Endothelial cell of umbilical vein (primary cell): ENCODE measurements around the gene GFPT2. TPM values are rescaled to one million over a fixed set of nuclear protein-coding genes. Genes with fewer than 3 reads are reported as not detected.

Experiments used
- BruUV-seq: library from RNA; stranded (reverse); fragments of 400-500 nt; replicated peaks from 2 replicates; lab custom pipeline; 2021; lab: Mats Ljungman, UMichigan
- CTCF ChIA-PET: fragments of 300-600, 350-600 bp; sonication (Branson Sonifier 250); formaldehyde crosslinking; loops from one replicate; lab custom pipeline; 2021; ENCODE audit warnings: antibody characterized with exemption, inconsistent platforms; lab: Charles Lee
- POLR2A ChIA-PET: fragments of 300-600, 350-600 bp; sonication (Branson Sonifier 250); formaldehyde crosslinking; loops from one replicate; lab custom pipeline; 2021; ENCODE audit warnings: antibody characterized with exemption, inconsistent platforms; lab: Charles Lee
- DNase-seq: peaks from one replicate; pipeline ENCODE4 v3.0.0-alpha.2; 2011; ENCODE audit warnings: low read depth, low spot score
- FAIRE-seq: peaks from 2 replicates; lab custom pipeline; 2011; peaks lifted over from hg19 to GRCh38; lab: Jason Lieb, UNC
- H2AFZ ChIP-seq: 2 replicates; pipeline ENCODE4 v1.6.0; 2012; ENCODE audit warnings: low read depth, low read length, control low read depth, inconsistent platforms
- H3K27ac ChIP-seq: 2 replicates; pipeline ENCODE4 v1.5.1; 2011; ENCODE audit warnings: low read depth, mild to moderate bottlenecking, control low read depth, low read length, moderate library complexity; ENCODE audit not compliant: insufficient read depth
- H3K27me3 ChIP-seq, 2 experiments: 2 replicates each; pipeline versions ENCODE4 v1.6.0 to v1.6.1; 2011; ENCODE audit warnings: low read length in 2 of 2, mixed read lengths in 1 of 2; ENCODE audit not compliant: control insufficient read depth in 2 of 2, insufficient read depth in 2 of 2
- H3K36me3 ChIP-seq, 2 experiments: 2 replicates in 1 of 2; 3 replicates in 1 of 2; pipeline ENCODE4 v1.5.1; 2011; ENCODE audit warnings: low read length in 2 of 2, mild to moderate bottlenecking in 1 of 2, moderate library complexity in 1 of 2; ENCODE audit not compliant: control insufficient read depth in 2 of 2, insufficient read depth in 2 of 2; ENCODE audit errors: extremely low read depth in 1 of 2
- H3K4me1 ChIP-seq: 3 replicates; pipeline ENCODE4 v1.5.1; 2011; ENCODE audit warnings: mild to moderate bottlenecking, low read length; ENCODE audit not compliant: control insufficient read depth, insufficient read depth; ENCODE audit errors: extremely low read depth
- H3K4me2 ChIP-seq: 2 replicates; pipeline ENCODE4 v1.6.1; 2011; ENCODE audit warnings: low read length, control low read depth, mixed read lengths; ENCODE audit not compliant: insufficient read depth
- H3K4me3 ChIP-seq, 3 experiments: fragments of 200-600 bp in 1 of 3; sonication (generic), shearing (Covaris generic) in 1 of 3; replicated peaks in 1 of 3; 2 replicates each; pipeline ENCODE4 v1.5.1; 2011 to 2016; ENCODE audit warnings: control low read depth in 3 of 3, low read length in 3 of 3, mild to moderate bottlenecking in 2 of 3, inconsistent platforms in 1 of 3, low read depth in 1 of 3, moderate library complexity in 1 of 3; ENCODE audit not compliant: insufficient read depth in 1 of 3
- H3K79me2 ChIP-seq: 2 replicates; pipeline ENCODE4 v1.6.0; 2012; ENCODE audit warnings: low read length, inconsistent platforms; ENCODE audit not compliant: control insufficient read depth, insufficient read depth
- H3K9ac ChIP-seq: replicated peaks from 2 replicates; pipeline ENCODE3; 2011; ENCODE audit warnings: low read length, control low read depth; ENCODE audit not compliant: insufficient read depth; ENCODE audit errors: extremely low read depth
- H3K9me1 ChIP-seq: replicated peaks from 3 replicates; pipeline ENCODE4 v1.6.0; 2011; ENCODE audit warnings: mild to moderate bottlenecking, low read length; ENCODE audit not compliant: control insufficient read depth, insufficient read depth; ENCODE audit errors: extremely low read depth
- H3K9me3 ChIP-seq: replicated peaks from 2 replicates; pipeline ENCODE4 v1.5.1; 2012; ENCODE audit warnings: low read length, inconsistent platforms; ENCODE audit not compliant: control insufficient read depth, insufficient read depth
- H4K20me1 ChIP-seq: replicated peaks from 2 replicates; pipeline ENCODE3; 2011; ENCODE audit warnings: mild to moderate bottlenecking, low read length; ENCODE audit not compliant: control insufficient read depth, insufficient read depth; ENCODE audit errors: extremely low read depth
- EZH2 ChIP-seq: IDR thresholded peaks from 2 replicates; pipeline ENCODE4 v1.6.1; 2012; ENCODE audit warnings: borderline replicate concordance, low read depth, mild to moderate bottlenecking, moderate library complexity, low read length, inconsistent platforms; ENCODE audit not compliant: severe bottlenecking
- FOS ChIP-seq: IDR thresholded peaks from 2 replicates; pipeline ENCODE4 v1.6.1; 2011; ENCODE audit warnings: mild to moderate bottlenecking, low read length, moderate library complexity, borderline replicate concordance; ENCODE audit not compliant: insufficient read depth
- GATA2 ChIP-seq: IDR thresholded peaks from 2 replicates; pipeline ENCODE4 v1.7.0; 2011; ENCODE audit warnings: low read depth, mild to moderate bottlenecking, moderate library complexity, mixed read lengths, low read length; ENCODE audit not compliant: insufficient read length, insufficient read depth
- JUN ChIP-seq: IDR thresholded peaks from 2 replicates; pipeline ENCODE4 v1.6.1; 2011; ENCODE audit warnings: borderline replicate concordance, low read depth; ENCODE audit not compliant: insufficient read length, insufficient read depth
- MYC ChIP-seq: IDR thresholded peaks from one replicate; pipeline ENCODE4 v1.6.1; 2011; ENCODE audit warnings: mild to moderate bottlenecking, low read depth, low read length
- POLR2A ChIP-seq: IDR thresholded peaks from 2 replicates; pipeline ENCODE4 v1.6.1; 2012; ENCODE audit warnings: low read depth, mild to moderate bottlenecking, control low read depth, low read length
- POLR2AphosphoS5 ChIP-seq: IDR thresholded peaks from 2 replicates; pipeline ENCODE4 v1.6.1; 2012; ENCODE audit warnings: low read depth, mild to moderate bottlenecking, control low read depth, low read length, moderate library complexity; ENCODE audit not compliant: insufficient read depth
- dilution Hi-C: fragments of 300-500 bp; cut with MboI; formaldehyde crosslinking; loops from one replicate; pipeline ENCODE4 v1.15.0; 2019; ENCODE audit warnings: low sequenced_read_pairs; ENCODE audit not compliant: extremely low pct_ligation_motif_present
- intact Hi-C: fragments of 100-400 bp; cut with micrococcal nuclease; formaldehyde crosslinking; loops from one replicate; pipeline ENCODE4 v1.10.0; 2022
- polyA plus RNA-seq, 4 experiments: library from polyadenylated mRNA; depleted of rRNA in 3 of 4; stranded (reverse) in 3 of 4; unstranded in 1 of 4; fragments of >200 nt; gene quantifications; 2 replicates each; pipeline versions ENCODE4 v1.2.1 to v1.2.3, GENCODE V29; 2011 to 2012; ENCODE audit warnings: missing spikeins in 1 of 4
- total RNA-seq: library from RNA; stranded (reverse); gene quantifications from 2 replicates; pipeline ENCODE4 v1.2.3, GENCODE V29; 2021
- TF ChIP-seq, protein P1 (sequence below): IDR thresholded peaks from 2 replicates; pipeline ENCODE4 v1.6.1; 2011; ENCODE audit not compliant: insufficient read depth, insufficient read length
- TF ChIP-seq, protein P2 (sequence below), 2 donors: IDR thresholded peaks; 1 replicate in 1 of 2; 2 replicates in 1 of 2; pipeline ENCODE4 v1.5.1; 2011; ENCODE audit warnings: low read length in 2 of 2, mild to moderate bottlenecking in 2 of 2, moderate library complexity in 2 of 2, control low read depth in 1 of 2, inconsistent platforms in 1 of 2, low read depth in 1 of 2; ENCODE audit not compliant: insufficient read depth in 1 of 2; ENCODE audit errors: extremely low read depth in 1 of 2

GFPT2 gene
- total and polyA plus RNA-seq, 2 donors (not counting 3 experiments of a cell fraction or from before 2014, with no cell fraction given): 4.3 to 4.5 TPM

DNA sequence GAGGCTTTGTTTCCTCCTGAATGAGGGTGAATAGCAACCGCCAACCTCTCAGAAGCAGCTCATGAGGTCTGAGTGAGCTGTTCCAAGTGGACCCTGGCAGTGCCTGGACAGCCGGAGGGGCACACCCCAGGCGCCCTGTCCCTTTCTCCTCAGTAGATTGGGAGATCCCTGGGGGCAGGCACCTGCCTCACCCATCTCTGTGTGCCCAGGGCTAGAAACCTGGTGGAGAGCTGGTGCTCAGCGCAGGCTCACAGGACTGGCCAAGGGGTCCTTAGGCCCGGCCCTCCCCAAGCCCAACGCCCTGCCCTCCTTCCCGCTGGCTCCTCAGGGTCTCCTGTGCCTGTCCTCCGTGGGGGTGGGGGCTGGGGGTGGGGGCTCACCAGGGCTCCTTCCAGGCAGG lies 46.3 kb downstream of the GFPT2 start:
- H4K20me1 ChIP-seq: no peaks in the 10 kb centered on the region
- intact Hi-C loops (no loop called here), dilution Hi-C loops (no loop called here)
- FAIRE-seq: no peak
- H3K9me1 ChIP-seq: no peaks in the 10 kb centered on the region
- no peaks in the 10 kb centered on the region for H3K27me3 ChIP-seq
- no peak overlapping the region for H3K4me3 ChIP-seq
- H2AFZ ChIP-seq: no peak overlapping the region
- no peak for DNase-seq
- no peak overlapping the region for H3K4me2 ChIP-seq
- ChIA-PET POLR2A (no interaction called here), CTCF (interaction anchor here (1.7 kb wide), 1 partner anchor 13 kb away, joined by 5 read pairs; no protein-coding TSS in a partner anchor)
- TF ChIP-seq FOS (no peak), POLR2A (no peak), GATA2 (no peak)
- TF ChIP-seq, protein P1, sequence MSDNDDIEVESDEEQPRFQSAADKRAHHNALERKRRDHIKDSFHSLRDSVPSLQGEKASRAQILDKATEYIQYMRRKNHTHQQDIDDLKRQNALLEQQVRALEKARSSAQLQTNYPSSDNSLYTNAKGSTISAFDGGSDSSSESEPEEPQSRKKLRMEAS: no peak
- TF ChIP-seq, protein P2, sequence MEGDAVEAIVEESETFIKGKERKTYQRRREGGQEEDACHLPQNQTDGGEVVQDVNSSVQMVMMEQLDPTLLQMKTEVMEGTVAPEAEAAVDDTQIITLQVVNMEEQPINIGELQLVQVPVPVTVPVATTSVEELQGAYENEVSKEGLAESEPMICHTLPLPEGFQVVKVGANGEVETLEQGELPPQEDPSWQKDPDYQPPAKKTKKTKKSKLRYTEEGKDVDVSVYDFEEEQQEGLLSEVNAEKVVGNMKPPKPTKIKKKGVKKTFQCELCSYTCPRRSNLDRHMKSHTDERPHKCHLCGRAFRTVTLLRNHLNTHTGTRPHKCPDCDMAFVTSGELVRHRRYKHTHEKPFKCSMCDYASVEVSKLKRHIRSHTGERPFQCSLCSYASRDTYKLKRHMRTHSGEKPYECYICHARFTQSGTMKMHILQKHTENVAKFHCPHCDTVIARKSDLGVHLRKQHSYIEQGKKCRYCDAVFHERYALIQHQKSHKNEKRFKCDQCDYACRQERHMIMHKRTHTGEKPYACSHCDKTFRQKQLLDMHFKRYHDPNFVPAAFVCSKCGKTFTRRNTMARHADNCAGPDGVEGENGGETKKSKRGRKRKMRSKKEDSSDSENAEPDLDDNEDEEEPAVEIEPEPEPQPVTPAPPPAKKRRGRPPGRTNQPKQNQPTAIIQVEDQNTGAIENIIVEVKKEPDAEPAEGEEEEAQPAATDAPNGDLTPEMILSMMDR (IDR thresholded peaks at IDR 0.05; ENCODE audit: extremely low read depth in 1 of 2, insufficient read depth in 1 of 2, low read depth in 1 of 2, low read length in 2 of 2): no peak
- H3K36me3 ChIP-seq: no peaks in the 10 kb centered on the region
- no peaks in the 10 kb centered on the region for H3K79me2 ChIP-seq
- no TSS peak for BruUV-seq
- no peaks in the 10 kb centered on the region for H3K9me3 ChIP-seq
- H3K9ac ChIP-seq: no peak overlapping the region
- H3K27ac ChIP-seq: no peak overlapping the region
- H3K4me1 ChIP-seq: no peaks in the 10 kb centered on the region

DNA sequence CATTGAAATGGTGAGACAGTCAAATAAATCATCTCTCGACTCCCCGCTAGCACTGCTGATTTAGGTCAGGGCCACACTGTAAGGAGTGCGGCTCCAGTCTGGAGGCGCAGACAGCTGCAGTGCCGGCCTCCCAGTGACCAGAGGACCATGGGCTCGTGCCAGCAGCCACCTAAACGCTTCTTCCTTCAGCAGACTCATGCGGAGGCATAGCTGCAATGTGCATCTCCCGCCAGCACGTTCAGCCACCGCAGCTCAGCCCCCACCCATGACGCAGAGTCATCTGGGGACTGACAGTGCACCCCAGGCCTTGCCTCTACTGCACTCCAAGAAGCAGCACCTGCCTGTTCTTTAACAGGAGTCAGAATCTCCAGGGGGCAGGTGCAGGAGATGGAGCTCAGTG lies 47.7 kb downstream of the GFPT2 start:
- no peak overlapping the region for H3K4me3 ChIP-seq
- TF ChIP-seq POLR2A (no peak), EZH2 (no peak), MYC (no peak), GATA2 (no peak), JUN (no peak), POLR2AphosphoS5 (no peak), FOS (no peak)
- TF ChIP-seq, protein P1: no peak
- TF ChIP-seq, protein P2 (IDR thresholded peaks at IDR 0.05; ENCODE audit: extremely low read depth in 1 of 2, insufficient read depth in 1 of 2, low read depth in 1 of 2, low read length in 2 of 2): no peak
- intact Hi-C loops: no loop called here
- H2AFZ ChIP-seq: no peak overlapping the region
- CTCF ChIA-PET: interaction anchor here (0.8 to 4.1 kb wide), 3 partner anchors 11 to 23 kb away, joined by 3 to 21 read pairs (median 5); no protein-coding TSS in a partner anchor
- dilution Hi-C loops: no loop called here
- no peak overlapping the region for H3K4me2 ChIP-seq
- POLR2A ChIA-PET: no interaction called here
- H3K9ac ChIP-seq: no peak overlapping the region
- H3K9me1 ChIP-seq: no peaks in the 10 kb centered on the region
- FAIRE-seq (no peak), DNase-seq (no peak)
- H3K36me3 ChIP-seq: no peaks in the 10 kb centered on the region
- H3K27ac ChIP-seq: no peak overlapping the region
- H3K4me1 ChIP-seq: no peaks in the 10 kb centered on the region
- BruUV-seq: no TSS peak
- no peaks in the 10 kb centered on the region for H4K20me1 ChIP-seq
- no peaks in the 10 kb centered on the region for H3K27me3 ChIP-seq
- H3K9me3 ChIP-seq: no peaks in the 10 kb centered on the region
- no peaks in the 10 kb centered on the region for H3K79me2 ChIP-seq
